Stomach (tissue), 4 donors: ENCODE results near the gene FFAR1.

ENCODE experiments used
- CTCF ChIP-seq, 7 experiments: fragments of 450-650 bp in 4 of 7; fragments of 200-600 bp in 3 of 7; sonication (generic) in 3 of 7; IDR thresholded peaks; one replicate each; pipeline ENCODE4 v1.5.1; 2016 to 2019; ENCODE audit warnings: antibody characterized with exemption in 7 of 7, control low read depth in 2 of 7, mild to moderate bottlenecking in 1 of 7
- EP300 ChIP-seq: sonication (generic); formaldehyde crosslinking; IDR thresholded peaks from one replicate; pipeline ENCODE4 v1.6.1; 2017; ENCODE audit warnings: antibody characterized with exemption
- POLR2A ChIP-seq, 4 donors: fragments of 450-650 bp; IDR thresholded peaks; one replicate each; pipeline ENCODE4 v1.6.1; 2016; ENCODE audit warnings: antibody characterized with exemption in 4 of 4, control low read depth in 2 of 4, mild to moderate bottlenecking in 1 of 4, moderate library complexity in 1 of 4

GRCh38 chr19:35332817-35333216, 14.9 kb upstream of the FFAR1 start:
- TF ChIP-seq CTCF (IDR thresholded peaks at IDR 0.05), result no peak
- TF ChIP-seq POLR2A (IDR thresholded peaks at IDR 0.05), result no peak
- no peak for TF ChIP-seq EP300
